ENCODE results near the gene PROM2.

DNA sequence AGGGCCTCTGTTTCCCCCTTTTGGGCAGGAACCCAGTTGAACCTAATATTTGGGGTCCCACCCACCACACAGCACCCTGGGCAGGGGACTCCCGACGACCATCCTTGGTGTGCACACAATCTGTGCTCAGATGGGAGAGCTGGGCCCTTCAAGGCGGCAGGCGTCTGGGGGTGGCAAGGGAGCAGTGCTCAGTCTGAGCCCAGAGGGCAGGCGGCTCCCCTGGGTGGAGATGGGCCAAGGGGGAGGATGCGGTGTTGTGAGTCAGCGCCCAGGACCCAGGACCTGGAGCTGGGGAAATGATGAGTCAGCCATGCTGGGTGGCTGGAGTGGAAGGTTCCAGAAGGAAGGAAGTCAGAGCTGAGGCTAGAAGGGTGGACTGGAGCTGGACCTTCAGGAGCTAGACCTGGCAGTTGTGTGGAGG, 3.8 kb downstream of the PROM2 start:
- TF ChIP-seq, protein P1, sequence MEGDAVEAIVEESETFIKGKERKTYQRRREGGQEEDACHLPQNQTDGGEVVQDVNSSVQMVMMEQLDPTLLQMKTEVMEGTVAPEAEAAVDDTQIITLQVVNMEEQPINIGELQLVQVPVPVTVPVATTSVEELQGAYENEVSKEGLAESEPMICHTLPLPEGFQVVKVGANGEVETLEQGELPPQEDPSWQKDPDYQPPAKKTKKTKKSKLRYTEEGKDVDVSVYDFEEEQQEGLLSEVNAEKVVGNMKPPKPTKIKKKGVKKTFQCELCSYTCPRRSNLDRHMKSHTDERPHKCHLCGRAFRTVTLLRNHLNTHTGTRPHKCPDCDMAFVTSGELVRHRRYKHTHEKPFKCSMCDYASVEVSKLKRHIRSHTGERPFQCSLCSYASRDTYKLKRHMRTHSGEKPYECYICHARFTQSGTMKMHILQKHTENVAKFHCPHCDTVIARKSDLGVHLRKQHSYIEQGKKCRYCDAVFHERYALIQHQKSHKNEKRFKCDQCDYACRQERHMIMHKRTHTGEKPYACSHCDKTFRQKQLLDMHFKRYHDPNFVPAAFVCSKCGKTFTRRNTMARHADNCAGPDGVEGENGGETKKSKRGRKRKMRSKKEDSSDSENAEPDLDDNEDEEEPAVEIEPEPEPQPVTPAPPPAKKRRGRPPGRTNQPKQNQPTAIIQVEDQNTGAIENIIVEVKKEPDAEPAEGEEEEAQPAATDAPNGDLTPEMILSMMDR (conservative IDR thresholded peaks at IDR 0.05), result no peak
- no peak for TF ChIP-seq ZFX (IDR thresholded peaks at IDR 0.05)
